Renal cortex interstitium (tissue), 11 donors: ENCODE data around the gene DPPA3. TPM values are rescaled to one million over a fixed set of nuclear protein-coding genes. Genes with fewer than 3 reads are reported as not detected.
"Not testable (repeated sequence)": the region's sequence is repeated elsewhere in the genome, so short reads cannot be mapped to it uniquely, and the experiment has no call there.

Experiments used
- DNase-seq, 11 donors: peaks; one replicate each; pipeline ENCODE4 v3.0.0-alpha.2; 2013; ENCODE audit warnings: low read depth in 9 of 11, low spot score in 4 of 11; ENCODE audit errors: extremely low read depth in 1 of 11
- polyA plus RNA-seq, 3 donors: library from polyadenylated mRNA; unstranded; fragments of 120-200 nt; gene quantifications; one replicate each; pipeline ENCODE4 v1.2.1, GENCODE V29; 2013; ENCODE audit not compliant: insufficient read length in 3 of 3

DPPA3 gene
- polyA plus RNA-seq, 3 donors, result not detected

DNA sequence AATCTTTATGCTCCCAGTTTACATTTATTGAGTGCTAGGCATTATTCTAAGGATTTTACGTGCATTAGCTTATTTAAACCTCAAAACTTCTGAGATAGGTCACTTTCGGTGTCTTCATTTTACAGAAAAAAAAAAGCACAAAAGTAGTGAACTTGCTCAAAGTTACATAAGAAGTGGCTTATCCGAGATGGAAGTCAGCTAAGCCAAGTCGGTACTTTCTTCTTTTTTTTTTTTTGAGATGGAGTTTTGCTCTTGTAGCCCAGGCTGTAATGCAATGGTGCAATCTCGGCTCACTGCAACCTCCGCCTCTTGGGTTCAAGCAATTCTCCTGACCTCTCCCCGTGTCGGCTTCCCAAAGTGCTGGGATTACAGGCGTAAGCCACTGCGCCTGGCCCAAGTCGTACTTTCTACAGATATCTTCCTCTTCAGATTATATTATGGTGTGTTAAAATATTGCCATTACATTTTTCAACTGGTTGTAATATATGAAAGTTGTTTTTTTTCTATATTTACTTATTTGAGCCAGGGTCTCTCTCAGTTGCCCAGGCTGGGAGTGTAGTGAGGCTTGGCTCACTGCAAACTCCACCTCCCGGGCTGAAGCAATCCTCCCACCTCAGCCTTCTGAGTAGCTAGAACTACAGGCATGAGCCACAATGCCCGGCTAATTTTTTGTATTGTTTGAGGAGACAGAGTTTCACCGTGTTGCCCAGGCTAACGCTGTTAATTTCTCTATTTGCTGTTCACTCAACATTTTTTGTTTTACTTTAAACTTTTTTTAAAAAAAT lies 8.9 kb downstream of the DPPA3 start:
- no peak for DNase-seq

DNA sequence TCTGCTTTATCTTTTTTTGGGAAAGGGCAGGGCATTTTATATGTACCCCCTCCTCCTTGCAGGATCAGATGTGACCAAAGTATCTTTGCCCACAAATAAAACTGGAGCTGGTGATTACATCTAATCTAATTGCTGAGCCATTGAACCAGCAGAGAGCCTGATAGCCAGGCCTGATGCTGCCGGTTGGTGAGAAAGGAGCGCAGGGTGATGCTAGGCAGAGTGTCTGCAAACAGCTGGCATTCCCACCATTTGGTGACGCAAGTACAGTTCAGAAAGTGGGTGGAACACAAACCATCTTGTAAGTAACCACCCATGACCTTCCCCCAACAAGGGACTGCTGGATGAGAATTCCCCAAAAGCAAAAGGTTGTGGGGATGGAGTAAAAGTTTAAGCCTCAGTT lies 12.7 kb downstream of the DPPA3 start:
- DNase-seq, result no peak

DNA sequence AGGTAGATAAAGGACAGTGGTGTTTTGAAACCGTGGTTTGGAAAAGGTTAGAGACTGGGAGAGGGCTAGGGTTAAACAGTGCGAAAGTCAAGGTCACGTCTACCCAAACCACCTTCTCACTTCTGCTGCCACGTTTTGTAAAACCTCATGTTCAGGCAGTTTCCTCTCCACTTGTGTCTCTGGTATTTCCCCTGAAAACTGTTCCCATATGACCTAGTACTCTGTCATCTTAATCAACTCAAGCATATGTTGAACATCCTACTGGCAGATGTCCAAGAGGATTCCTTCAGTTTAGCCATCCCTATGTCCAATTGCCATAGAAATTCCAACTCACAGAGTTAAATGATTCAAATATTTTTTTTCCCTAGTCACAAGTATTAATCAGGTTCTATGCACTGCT lies 18.5 kb downstream of the DPPA3 start:
- no peak for DNase-seq

DNA sequence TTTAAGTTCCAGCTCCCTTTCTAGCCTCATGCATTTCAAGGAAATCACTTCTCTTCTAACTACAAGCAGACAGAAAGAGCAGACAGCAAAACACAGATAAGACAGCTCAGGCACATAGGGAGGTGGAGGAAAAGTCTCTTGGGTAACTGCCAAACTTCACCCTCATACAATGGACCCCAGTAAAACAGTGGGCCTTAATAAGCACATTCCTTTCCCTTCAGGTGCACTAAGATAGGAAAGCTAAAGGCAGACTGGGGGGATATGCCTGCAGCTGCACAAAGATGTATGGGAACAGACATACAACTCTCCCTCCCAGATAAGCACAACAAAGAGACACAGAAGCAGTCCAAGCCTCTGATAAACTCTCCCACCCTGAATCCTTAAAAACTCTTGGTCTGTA lies 19.8 kb downstream of the DPPA3 start:
- DNase-seq, result not testable (repeated sequence)

DNA sequence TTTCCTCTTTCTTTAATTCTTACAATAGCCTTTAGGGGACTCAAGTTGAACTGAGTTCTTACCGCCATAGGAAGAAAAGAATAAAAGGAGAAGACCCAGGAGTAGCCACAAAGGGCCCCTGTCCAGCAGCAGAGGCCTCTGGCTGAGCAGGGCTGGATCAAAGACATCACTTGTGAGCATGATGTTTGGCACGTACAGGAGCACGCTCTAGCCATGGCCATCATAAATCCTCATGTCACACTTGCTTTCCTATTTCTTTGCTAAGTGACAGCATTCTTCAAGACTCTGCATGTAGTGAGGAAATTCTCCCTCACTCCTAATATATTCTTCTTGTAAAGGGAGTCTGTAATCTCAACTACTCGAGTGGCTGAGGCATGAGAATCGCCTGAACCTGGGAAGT lies 20.3 kb downstream of the DPPA3 start:
- peak in 9 of 11 donors; percentile 0 to 48 (median 19) for DNase-seq

DNA sequence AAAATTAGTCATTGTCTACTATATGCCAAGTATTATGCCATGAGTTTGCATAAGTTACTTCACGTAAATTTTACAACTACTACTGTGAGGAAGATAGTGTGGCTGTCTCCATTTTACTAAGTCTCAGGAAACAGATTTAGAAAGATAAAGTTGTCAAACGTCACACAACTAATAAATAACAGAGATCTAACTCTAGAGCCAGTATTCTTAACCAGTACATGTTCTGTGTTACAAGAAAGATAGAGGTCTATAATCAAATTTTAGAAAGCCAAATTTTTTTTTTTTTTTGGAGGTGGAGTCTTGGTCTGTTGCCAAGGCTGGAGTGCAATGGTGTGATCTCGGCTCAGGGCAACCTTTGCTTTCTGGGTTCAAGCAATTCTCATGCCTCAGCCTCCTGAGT lies 21.8 kb downstream of the DPPA3 start:
- no peak for DNase-seq

DNA sequence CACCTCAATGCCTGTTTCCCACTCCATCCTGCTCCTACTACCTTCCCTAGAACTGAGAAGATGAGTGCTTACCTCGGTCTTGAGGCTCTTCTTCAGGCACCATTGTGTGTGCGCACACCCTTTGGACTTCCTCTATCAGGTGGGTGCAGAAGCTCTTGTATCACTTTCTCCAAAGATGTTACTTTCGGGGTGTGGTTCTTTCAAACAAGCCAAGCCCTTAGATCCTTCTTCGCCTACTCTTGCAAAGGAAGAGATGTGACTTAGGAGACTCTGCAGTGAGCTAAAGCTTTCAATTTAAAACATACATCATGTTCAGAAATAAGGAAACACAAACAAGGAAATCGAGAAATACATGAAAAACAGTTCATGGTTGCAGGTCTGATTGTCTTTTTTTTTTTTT lies 36.0 kb downstream of the DPPA3 start, which contains the start of gene CLEC4C:
TSS of gene CLEC4C (minus strand) at position 130 of the 400 bp plus-strand sequence. CDS start at position 103, 27 bp downstream.
- DNase-seq, result no peak

DNA sequence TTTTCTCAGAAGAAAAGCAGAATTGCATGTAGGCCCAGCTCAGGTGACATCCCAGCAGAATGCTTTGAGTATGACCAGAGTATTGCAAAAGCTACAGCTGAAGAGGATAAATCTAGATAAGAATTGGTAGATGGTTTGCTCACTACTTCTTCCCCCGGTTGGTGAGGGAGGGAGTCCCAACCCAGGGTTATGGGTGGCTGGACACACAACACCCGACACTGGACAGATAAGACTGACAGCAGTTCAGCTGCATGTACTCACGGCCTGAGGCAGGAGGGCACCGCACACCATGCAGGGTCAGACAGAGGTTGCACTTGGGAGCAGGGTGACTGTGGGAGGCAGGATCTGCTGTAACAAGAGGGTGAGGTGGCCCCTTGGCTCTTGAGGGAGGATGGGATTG lies 37.6 kb downstream of the DPPA3 start:
- no peak for DNase-seq

DNA sequence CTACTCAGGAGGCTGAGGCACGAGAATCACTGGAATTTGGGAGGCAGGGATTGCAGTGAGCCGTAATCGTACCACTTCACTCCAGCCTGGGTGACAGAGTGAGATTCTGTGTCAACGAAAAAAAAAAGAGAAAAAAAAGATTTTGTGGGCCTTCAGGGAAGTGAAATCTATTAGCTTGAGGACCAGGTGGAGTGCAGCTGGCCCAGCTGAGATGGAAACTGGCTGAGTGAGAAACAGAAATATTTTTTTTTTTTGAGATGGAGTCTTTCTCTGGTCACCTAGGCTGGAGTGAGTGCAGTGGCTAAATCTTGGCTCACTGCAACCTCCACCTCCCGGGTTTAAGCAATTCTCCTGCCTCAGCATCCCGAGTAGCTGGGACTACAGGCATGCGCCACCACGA lies 38.2 kb downstream of the DPPA3 start:
- no peak for DNase-seq

DNA sequence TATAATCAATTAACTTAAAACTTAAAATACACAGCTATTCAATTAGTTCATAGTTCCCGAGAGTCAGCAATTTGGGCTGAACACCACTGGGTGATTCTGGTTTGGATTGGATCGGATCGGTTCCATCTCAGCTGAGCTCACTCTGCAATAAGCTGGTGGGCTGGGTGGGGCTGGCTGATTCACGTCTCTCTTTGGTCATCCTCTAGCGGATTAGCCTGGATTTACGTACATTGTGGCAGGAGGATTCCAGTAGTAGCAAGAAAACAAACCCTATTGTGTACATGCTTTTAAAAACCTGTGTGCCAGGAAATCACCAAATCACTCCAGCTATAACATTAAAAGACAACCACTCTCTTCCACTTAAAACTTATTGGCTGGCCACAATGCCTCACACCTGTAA lies 39.1 kb downstream of the DPPA3 start:
- DNase-seq, result no peak

DNA sequence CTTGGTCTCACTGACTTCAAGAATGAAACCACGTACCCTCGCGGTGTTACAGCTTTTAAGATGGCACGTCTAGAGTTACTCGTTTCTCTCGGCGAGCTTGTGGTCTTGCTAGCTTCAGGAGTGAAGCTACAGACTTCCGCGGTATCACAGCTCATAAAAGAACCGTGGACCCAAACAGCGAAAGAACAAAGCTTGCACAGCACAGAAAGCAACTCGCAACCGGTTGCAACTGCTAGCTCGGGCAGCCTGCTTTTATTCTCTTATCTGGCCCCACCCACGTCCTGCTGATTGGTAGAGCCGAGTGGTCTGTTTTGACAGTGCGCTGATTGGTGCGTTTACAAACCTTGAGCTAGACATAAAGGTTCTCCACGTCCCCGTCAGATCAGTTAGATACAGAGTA lies 40.2 kb downstream of the DPPA3 start:
- no peak for DNase-seq

DNA sequence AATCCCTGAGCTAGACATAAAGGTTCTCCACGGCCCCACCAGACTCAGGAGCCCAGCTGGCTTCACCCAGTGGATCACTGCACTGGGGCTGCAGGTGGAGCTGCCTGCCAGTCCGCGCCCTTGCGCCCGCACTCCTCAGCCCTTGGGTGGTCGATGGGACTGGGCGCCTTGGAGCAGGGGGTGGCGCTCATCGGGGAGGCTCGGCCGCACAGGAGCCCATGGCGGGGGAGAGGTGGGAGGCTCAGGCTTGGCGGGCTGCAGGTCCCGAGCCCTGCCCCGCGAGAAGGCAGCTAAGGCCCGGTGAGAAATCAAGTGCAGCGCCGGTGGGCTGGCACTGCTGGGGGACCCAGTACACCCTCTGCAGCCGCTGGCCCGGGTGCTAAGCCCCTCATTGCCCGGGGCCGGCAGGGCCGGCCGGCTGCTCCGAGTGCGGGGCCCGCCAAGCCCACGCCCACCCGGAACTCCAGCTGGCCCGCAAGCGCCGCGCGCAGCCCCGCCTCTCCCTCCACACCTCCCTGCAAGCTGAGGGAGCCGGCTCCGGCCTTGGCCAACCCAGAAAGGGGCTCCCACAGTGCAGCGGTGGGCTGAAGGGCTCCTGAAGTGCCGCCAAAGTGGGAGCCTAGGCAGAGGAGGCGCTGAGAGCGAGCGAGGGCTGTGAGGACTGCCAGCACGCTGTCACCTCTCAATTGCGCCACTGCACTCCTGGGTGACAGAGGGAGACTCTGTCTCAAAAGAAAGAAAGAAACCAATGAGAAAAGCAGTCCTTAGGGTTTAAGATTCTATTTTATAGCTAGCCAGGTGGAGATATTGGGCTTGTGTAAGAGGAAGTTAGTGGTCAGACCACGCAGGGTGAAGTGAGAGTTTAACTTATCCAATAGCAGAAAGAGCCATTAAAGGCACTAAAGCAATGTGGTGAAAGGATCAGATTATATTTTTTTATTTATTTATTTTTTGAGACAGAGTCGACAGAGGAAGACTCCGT lies 41.0 kb downstream of the DPPA3 start:
- not testable (repeated sequence) for DNase-seq

DNA sequence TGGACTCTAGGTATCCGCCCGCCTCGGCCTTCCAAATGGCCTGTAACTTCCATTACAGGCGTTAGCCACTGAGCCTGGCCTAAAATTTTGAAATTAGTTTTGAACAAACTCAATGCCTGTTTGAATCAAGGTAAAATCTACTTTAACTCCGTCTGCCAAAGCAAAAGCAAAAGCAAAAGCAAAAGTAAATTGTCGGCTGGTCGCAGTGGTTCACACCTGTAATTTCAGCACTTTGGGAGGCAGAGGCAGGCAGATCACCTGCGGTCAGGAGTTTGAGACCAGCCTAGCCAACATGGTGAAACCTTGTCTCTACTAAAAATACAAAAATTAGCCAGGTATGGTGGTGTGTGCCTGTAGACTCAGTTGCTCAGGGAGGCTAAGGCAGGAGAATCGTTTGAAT lies 44.4 kb downstream of the DPPA3 start:
- not testable (repeated sequence) for DNase-seq

DNA sequence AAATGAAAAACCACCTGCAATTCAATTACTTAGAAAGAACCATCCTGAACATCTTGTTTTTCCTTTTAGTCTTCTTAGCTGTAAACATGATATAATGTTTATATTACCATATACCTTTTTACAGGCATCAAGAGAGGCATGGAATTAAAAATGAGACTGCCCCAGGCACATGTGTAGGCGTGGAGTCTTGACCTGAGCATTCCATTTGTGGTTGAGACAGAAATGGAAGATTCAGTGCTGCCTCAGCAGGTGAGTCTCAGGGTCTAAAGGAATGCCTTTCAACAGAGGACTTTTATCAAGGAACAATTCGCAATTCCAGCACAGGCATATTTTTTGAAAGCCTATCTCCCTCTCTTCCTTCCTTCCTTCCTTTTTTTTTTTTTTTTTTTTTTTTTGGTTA lies 45.8 kb downstream of the DPPA3 start:
- no peak for DNase-seq

DNA sequence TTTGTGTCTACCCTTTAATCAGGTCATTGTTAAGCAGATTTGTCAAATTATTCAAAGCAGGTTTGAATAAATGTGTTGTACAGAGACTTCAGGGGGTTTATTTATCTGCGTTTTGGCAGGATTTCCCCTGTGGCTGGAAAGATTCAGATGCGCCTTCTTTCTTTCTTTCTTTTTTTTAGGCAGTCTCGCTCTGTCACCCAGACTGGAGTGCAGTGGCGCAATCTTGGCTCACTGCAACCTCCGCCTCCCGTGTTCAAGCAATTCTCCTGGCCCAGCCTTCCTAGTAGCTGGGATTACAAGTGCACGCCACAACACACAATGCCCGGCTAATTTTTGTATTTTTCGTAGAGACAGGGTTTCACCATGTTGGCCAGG lies 47.5 kb downstream of the DPPA3 start:
- no peak for DNase-seq

Other genes starting within 250 kb of the DPPA3 start
- 10 to 100 TPM in 2 of 3 donors, 1 to 10 TPM in 1; 8.7 to 11.5 (median 10.5) TPM for gene CD163, start 207.7 kb upstream of the DPPA3 start, polyA plus RNA-seq
- gene APOBEC1, start 45.5 kb upstream of the DPPA3 start, polyA plus RNA-seq, result not detected
- gene GDF3, start 15.7 kb upstream of the DPPA3 start, polyA plus RNA-seq, result under 1 TPM; 0.20 to 0.83 (median 0.59) TPM
- gene CLEC4C, start 35.9 kb downstream of the DPPA3 start, polyA plus RNA-seq, result under 1 TPM in 2 of 3 donors, not detected in 1; 0.15 to 0.16 TPM
- not detected for gene NANOGNB, start 53.8 kb downstream of the DPPA3 start, polyA plus RNA-seq
- gene NANOG, start 78.0 kb downstream of the DPPA3 start, polyA plus RNA-seq, result under 1 TPM; 0.16 to 0.53 (median 0.17) TPM
- under 1 TPM; 0.29 to 0.73 (median 0.46) TPM for gene SLC2A14, start 161.5 kb downstream of the DPPA3 start, polyA plus RNA-seq
- gene SLC2A3, start 224.8 kb downstream of the DPPA3 start, polyA plus RNA-seq, result 10 to 100 TPM; 16.3 to 31.4 (median 25.3) TPM